Measurements from ENCODE around the gene RUFY1. TPM values are rescaled to one million over a fixed set of nuclear protein-coding genes. Genes with fewer than 3 reads are reported as not detected.
"Not testable (repeated sequence)": the region's sequence is repeated elsewhere in the genome, so short reads cannot be mapped to it uniquely, and the experiment has no call there.

RUFY1 gene
- total RNA-seq, 4 donors from 2014 or later: 25.0 to 133 (median 63.6) TPM

DNA sequence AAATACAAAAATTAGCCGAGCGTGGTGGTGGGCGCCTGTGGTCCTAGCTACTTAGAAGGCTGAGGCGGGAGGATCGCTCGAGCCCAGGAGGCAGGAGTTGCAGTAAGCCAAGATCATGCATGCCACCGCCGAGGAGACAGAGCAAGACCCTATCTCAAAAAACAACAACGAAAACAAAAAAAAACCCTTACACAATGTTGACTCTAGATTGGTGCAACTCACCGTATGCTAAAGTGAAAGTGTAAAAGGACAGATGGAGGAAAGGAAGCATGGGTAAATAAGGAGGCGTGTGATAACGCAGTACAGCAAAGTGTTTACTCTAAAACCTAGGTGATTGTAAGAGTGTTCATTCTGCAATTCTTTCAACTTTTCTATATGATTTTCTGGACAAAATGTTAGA, 15.9 kb upstream of the RUFY1 start:
- TF ChIP-seq, protein P1, sequence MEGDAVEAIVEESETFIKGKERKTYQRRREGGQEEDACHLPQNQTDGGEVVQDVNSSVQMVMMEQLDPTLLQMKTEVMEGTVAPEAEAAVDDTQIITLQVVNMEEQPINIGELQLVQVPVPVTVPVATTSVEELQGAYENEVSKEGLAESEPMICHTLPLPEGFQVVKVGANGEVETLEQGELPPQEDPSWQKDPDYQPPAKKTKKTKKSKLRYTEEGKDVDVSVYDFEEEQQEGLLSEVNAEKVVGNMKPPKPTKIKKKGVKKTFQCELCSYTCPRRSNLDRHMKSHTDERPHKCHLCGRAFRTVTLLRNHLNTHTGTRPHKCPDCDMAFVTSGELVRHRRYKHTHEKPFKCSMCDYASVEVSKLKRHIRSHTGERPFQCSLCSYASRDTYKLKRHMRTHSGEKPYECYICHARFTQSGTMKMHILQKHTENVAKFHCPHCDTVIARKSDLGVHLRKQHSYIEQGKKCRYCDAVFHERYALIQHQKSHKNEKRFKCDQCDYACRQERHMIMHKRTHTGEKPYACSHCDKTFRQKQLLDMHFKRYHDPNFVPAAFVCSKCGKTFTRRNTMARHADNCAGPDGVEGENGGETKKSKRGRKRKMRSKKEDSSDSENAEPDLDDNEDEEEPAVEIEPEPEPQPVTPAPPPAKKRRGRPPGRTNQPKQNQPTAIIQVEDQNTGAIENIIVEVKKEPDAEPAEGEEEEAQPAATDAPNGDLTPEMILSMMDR (IDR thresholded peaks at IDR 0.05): no peak
- no peak for TF ChIP-seq POLR2A (IDR thresholded peaks at IDR 0.05)
- Histone ChIP-seq H3K36me3 (no peaks in the 10 kb centered on the region), H3K9me3 (no peaks in the 10 kb centered on the region), H3K27me3 (no peaks in the 10 kb centered on the region), H3K4me1 (no peaks in the 10 kb centered on the region), H3K27ac (peak overlapping the region in 1 of 4 donors; percentile 50), H3K4me3 (no peak overlapping the region)
- peak in 1 of 3 donors; percentile 38 for DNase-seq

DNA sequence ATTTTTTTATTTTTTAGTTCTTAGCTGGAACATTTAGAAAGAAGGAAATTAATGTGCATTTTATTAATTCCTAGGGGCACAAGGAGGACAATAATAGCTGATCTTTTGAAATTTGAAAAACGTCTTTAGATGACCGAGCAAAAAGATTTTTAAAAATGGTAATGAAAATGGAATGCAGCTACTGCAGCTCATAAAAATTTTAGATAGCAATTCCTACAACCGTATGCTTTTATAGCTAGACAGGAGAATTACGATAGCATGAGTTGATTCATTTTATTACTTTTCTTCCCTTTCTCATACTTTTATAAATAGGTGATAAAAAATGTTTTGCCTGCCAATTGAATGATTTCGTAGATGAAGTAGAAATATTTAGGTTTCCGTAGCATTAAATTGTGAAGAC, 13.7 kb upstream of the RUFY1 start:
- Histone ChIP-seq H3K36me3 (no peaks in the 10 kb centered on the region), H3K27me3 (no peaks in the 10 kb centered on the region), H3K4me3 (no peak overlapping the region), H3K4me1 (no peaks in the 10 kb centered on the region), H3K27ac (no peak overlapping the region), H3K9me3 (no peaks in the 10 kb centered on the region)
- no peak for TF ChIP-seq POLR2A (IDR thresholded peaks at IDR 0.05)
- TF ChIP-seq, protein P1 (IDR thresholded peaks at IDR 0.05): no peak
- DNase-seq: no peak

DNA sequence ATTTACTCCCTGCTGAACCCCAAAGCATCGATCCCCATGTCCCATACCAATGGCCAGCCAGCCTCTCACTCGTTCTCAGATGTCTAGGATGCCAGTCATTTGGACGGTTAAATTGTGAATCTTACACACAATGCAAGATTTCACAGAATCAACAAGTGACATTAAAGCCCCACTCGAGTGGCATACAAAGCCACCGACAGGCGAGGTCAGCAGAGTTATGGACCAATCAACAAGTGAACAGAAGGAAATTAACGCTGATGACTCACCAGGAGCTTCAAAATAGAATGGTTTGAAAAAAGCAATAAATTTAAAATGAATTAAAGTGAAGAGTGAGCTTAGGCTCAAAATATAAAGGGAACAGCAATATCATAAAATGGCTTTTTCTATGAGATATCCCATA, 8.2 kb upstream of the RUFY1 start:
- DNase-seq: no peak
- H3K4me3 ChIP-seq: no peak overlapping the region
- H3K4me1 ChIP-seq: no peaks in the 10 kb centered on the region
- TF ChIP-seq, protein P1 (IDR thresholded peaks at IDR 0.05): no peak
- no peak for TF ChIP-seq POLR2A (IDR thresholded peaks at IDR 0.05)
- no peaks in the 10 kb centered on the region for H3K27me3 ChIP-seq
- H3K36me3 ChIP-seq: no peaks in the 10 kb centered on the region
- H3K9me3 ChIP-seq: no peaks in the 10 kb centered on the region
- H3K27ac ChIP-seq: no peak overlapping the region

DNA sequence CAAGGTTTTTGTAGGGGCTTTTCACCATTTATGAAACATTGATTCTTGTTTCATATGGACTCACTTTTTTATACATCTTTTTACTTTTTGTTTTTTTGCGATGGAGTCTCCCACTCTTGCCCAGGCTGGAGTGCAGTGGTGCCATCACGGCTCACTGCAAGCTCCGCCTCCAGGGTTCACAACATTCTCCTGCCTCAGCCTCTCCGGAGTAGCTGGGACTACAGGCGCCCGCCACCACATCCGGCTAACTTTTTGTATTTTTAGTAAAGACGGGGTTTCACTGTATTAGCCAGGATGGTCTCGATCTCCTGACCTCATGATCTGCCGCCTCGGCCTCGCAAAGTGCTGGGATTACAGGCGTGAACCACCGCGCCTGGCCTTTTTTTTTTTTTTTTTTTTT, 7.1 kb upstream of the RUFY1 start:
- not testable (repeated sequence) for H3K27me3 ChIP-seq, H3K4me3 ChIP-seq, H3K36me3 ChIP-seq, H3K27ac ChIP-seq, H3K4me1 ChIP-seq, H3K9me3 ChIP-seq
- peak in 1 of 3 donors; percentile 44 for DNase-seq

DNA sequence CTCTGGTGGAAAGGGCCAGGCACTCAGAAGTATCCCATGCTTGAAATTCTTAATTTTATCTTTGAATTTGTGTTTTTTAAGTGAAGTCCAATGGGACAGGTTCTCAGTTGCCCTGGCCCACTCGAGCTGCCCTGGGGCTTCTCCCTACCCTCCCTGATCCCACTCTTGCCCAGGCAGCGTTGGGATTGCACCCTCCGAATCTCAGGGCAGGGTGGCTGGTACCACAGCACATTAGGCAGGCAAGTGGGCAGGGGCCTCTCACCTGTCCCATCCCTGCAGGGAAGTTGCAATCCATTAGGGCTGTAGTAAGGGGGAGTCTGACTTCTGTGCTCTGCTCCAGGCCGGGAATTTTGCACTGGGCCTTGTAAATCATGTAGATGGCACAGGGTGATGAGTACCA, 2.7 kb downstream of the RUFY1 start:
- H3K4me3 ChIP-seq: no peak overlapping the region
- TF ChIP-seq POLR2A (IDR thresholded peaks at IDR 0.05): no peak
- TF ChIP-seq, protein P1 (IDR thresholded peaks at IDR 0.05): no peak
- peak in 1 of 3 donors; percentile 38 for DNase-seq
- H3K4me1 ChIP-seq: peaks cover 0 to 33% (median 3%) of the 10 kb centered on the region in 4 donors
- no peaks in the 10 kb centered on the region for H3K27me3 ChIP-seq
- no peak overlapping the region for H3K27ac ChIP-seq
- H3K9me3 ChIP-seq: no peaks in the 10 kb centered on the region
- no peaks in the 10 kb centered on the region for H3K36me3 ChIP-seq

DNA sequence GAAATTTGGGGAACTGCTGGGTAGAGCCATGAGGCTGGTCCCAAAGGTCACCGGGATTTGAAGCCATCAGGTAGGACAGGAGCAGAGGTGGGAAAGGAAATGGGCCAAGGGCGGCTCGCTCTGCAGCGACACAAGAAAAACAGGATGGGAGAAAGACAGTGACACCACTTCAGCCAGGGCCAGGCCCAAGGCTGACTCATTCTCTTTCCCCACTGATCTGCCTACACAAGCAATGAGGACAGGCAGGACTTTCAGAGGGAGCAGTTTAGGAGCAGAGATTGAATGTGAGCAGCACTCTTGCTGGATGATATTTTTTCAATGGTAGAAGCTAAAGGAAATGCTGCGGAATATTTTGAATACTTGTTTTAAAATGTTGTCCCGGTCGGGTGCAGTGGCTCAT, 3.5 kb downstream of the RUFY1 start:
- Histone ChIP-seq H3K36me3 (no peaks in the 10 kb centered on the region), H3K4me3 (no peak overlapping the region), H3K27me3 (no peaks in the 10 kb centered on the region), H3K27ac (no peak overlapping the region), H3K4me1 (peaks cover 0 to 40% (median 6%) of the 10 kb centered on the region in 4 donors), H3K9me3 (no peaks in the 10 kb centered on the region)
- DNase-seq: peak in 1 of 3 donors; percentile 55
- TF ChIP-seq, protein P1 (IDR thresholded peaks at IDR 0.05): no peak
- no peak for TF ChIP-seq POLR2A (IDR thresholded peaks at IDR 0.05)
